AG04449 (cell line): Measurements from ENCODE around the gene TP53BP2.
"Not testable (repeated sequence)": the region's sequence is repeated elsewhere in the genome, so short reads cannot be mapped to it uniquely, and the experiment has no call there.

Experiments
- CTCF ChIA-PET: fragments of 350-600 bp; formaldehyde crosslinking; extraction: SDS; loops from one replicate; lab custom pipeline; 2021; ENCODE audit warnings: antibody characterized with exemption; lab: Yijun Ruan, JAX
- POLR2A ChIA-PET: fragments of 400-600, 350-600 bp; formaldehyde crosslinking; extraction: SDS; loops from one replicate; lab custom pipeline; 2020; ENCODE audit warnings: antibody characterized with exemption, inconsistent platforms; lab: Yijun Ruan, JAX
- DNase-seq: peaks from one replicate; pipeline ENCODE4 v3.0.0-alpha.2; 2010; ENCODE audit warnings: low read depth, low spot score
- H3K4me3 ChIP-seq: 2 replicates; pipeline ENCODE4 v1.5.1; 2011; ENCODE audit warnings: low read depth, mild to moderate bottlenecking, control low read depth, low read length
- CTCF ChIP-seq: IDR thresholded peaks from one replicate; pipeline ENCODE4 v1.5.1; 2011; ENCODE audit warnings: mild to moderate bottlenecking, moderate library complexity, low read length, control low read depth, inconsistent platforms; ENCODE audit not compliant: insufficient read depth; ENCODE audit errors: missing control alignments

TP53BP2 gene

GRCh38 chr1:223742856-223743517 is 102.8 kb downstream of the TP53BP2 start:
- no peak overlapping the region for H3K4me3 ChIP-seq
- POLR2A ChIA-PET = no interaction called here
- TF ChIP-seq CTCF = no peak
- CTCF ChIA-PET = interaction anchor here (1.1 to 2.0 kb wide), 6 partner anchors 9 to 1659 kb away, joined by 3 to 13 read pairs (median 4); partner anchors contain the start of gene CAPN2
- no peak for DNase-seq

GRCh38 chr1:223741861-223742260 is 103.9 kb downstream of the TP53BP2 start:
- ChIA-PET POLR2A (interaction anchor here (0.6 to 1.4 kb wide), 2 partner anchors 15 kb away, joined by 3 to 5 read pairs; no protein-coding TSS in a partner anchor), CTCF (interaction anchor here (0.9 to 2.0 kb wide), 10 partner anchors 9 to 1660 kb away, joined by 3 to 13 read pairs (median 4); partner anchors contain the start of gene CAPN2)
- DNase-seq = no peak
- H3K4me3 ChIP-seq = no peak overlapping the region
- TF ChIP-seq CTCF = no peak

GRCh38 chr1:223740038-223740736 is 105.6 kb downstream of the TP53BP2 start:
- POLR2A ChIA-PET, DNase-seq, H3K4me3 ChIP-seq: not testable (repeated sequence)
- CTCF ChIA-PET = interaction anchor here (0.9 to 5.3 kb wide), 3 partner anchors 9 to 45 kb away, joined by 3 to 40 read pairs (median 5); no protein-coding TSS in a partner anchor

GRCh38 chr1:223739366-223740037 is 106.2 kb downstream of the TP53BP2 start:
- POLR2A ChIA-PET = interaction anchor here (0.8 to 1.3 kb wide), 2 partner anchors 19 to 21 kb away, joined by 3 to 5 read pairs; no protein-coding TSS in a partner anchor
- CTCF ChIA-PET = interaction anchor here (0.6 to 5.3 kb wide), 5 partner anchors 10 to 32 kb away, joined by 3 to 40 read pairs (median 3); partner anchors contain the start of gene CAPN2
- no peak for TF ChIP-seq CTCF
- H3K4me3 ChIP-seq = no peak overlapping the region
- no peak for DNase-seq

GRCh38 chr1:223738465-223739365 is 107.0 kb downstream of the TP53BP2 start:
- H3K4me3 ChIP-seq = no peak overlapping the region
- CTCF ChIA-PET = interaction anchor here (0.6 to 5.3 kb wide), 4 partner anchors 10 to 33 kb away, joined by 3 to 40 read pairs (median 4); partner anchors contain the start of gene CAPN2

More at GRCh38 chr1:223738465-223739365, 107.0 kb downstream of the TP53BP2 start:
- TF ChIP-seq CTCF = no peak
- no peak for DNase-seq
- POLR2A ChIA-PET = interaction anchor here (0.6 to 1.3 kb wide), 3 partner anchors 18 to 36 kb away, joined by 3 to 5 read pairs (median 3); no protein-coding TSS in a partner anchor
